DMS114 treated with DMSO at 0.1 percent for 48 hours (cell line): ENCODE measurements around the gene ZBTB7C.

Experiments used
- DNase-seq: peaks from one replicate; lab custom pipeline; 2025; ENCODE audit not compliant: unreplicated experiment; lab: John Stamatoyannopoulos, UW

Gene ZBTB7C

GRCh38 chr18:47983946-47984345 lies 425.2 kb downstream of the ZBTB7C start:
- no peak for DNase-seq

- DNase-seq = no peak
These were observed 426.1 kb downstream of the ZBTB7C start for GRCh38 chr18:47983055-47983454.

GRCh38 chr18:47981830-47982229 lies 427.4 kb downstream of the ZBTB7C start:
- no peak for DNase-seq

- DNase-seq = no peak
These were observed 427.9 kb downstream of the ZBTB7C start for GRCh38 chr18:47981320-47981719.

GRCh38 chr18:47979611-47980200 lies 429.5 kb downstream of the ZBTB7C start:
- DNase-seq = no peak

- DNase-seq = no peak
These were observed 430.6 kb downstream of the ZBTB7C start for GRCh38 chr18:47978603-47979002.

- DNase-seq = no peak
These were observed 431.0 kb downstream of the ZBTB7C start for GRCh38 chr18:47978141-47978540.
